Activated T-cell treated with anti-CD3 and anti-CD28 coated beads for 1 hour (primary cell): ENCODE data around the gene NOSIP.
"Not testable (repeated sequence)": the region's sequence is repeated elsewhere in the genome, so short reads cannot be mapped to it uniquely, and the experiment has no call there.

Experiments used
- DNase-seq: peaks from one replicate; pipeline ENCODE4 v3.0.0-alpha.2; 2020; ENCODE audit warnings: low read depth

The NOSIP gene

GRCh38 chr19:49580264-49581006 lies at the start of gene NOSIP:
NOSIP (minus strand) TSS chr19:49580556; CDS start chr19:49560691, 19,865 bp downstream.
- DNase-seq: peak; percentile 91

- DNase-seq: no peak
Observed at GRCh38 chr19:49629659-49630058, 49.3 kb upstream of the NOSIP start.

GRCh38 chr19:49626226-49626625 lies 45.9 kb upstream of the NOSIP start:
- DNase-seq: no peak

- DNase-seq: no peak
Observed at GRCh38 chr19:49624967-49625910, 44.9 kb upstream of the NOSIP start.

- not testable (repeated sequence) for DNase-seq
Observed at GRCh38 chr19:49617860-49618259, 37.5 kb upstream of the NOSIP start.

GRCh38 chr19:49616945-49617344 lies 36.6 kb upstream of the NOSIP start:
- no peak for DNase-seq

- DNase-seq: no peak
Observed at GRCh38 chr19:49616532-49616931, 36.2 kb upstream of the NOSIP start.

GRCh38 chr19:49615861-49616260 lies 35.5 kb upstream of the NOSIP start:
- DNase-seq: no peak

GRCh38 chr19:49614096-49614833 lies 33.9 kb upstream of the NOSIP start:
- DNase-seq: no peak

- no peak for DNase-seq
Observed at GRCh38 chr19:49613374-49613773, 33.0 kb upstream of the NOSIP start.

- DNase-seq: no peak
Observed at GRCh38 chr19:49609499-49610092, 29.2 kb upstream of the NOSIP start.

GRCh38 chr19:49605605-49606004 lies 25.2 kb upstream of the NOSIP start:
- no peak for DNase-seq

GRCh38 chr19:49602806-49603205 lies 22.4 kb upstream of the NOSIP start:
- no peak for DNase-seq

GRCh38 chr19:49601482-49602038 lies 21.2 kb upstream of the NOSIP start:
- no peak for DNase-seq

- no peak for DNase-seq
Observed at GRCh38 chr19:49599378-49600295, 19.3 kb upstream of the NOSIP start.

GRCh38 chr19:49597703-49597974 lies 17.3 kb upstream of the NOSIP start:
- no peak for DNase-seq

- no peak for DNase-seq
Observed at GRCh38 chr19:49596954-49597702, 16.8 kb upstream of the NOSIP start.

- no peak for DNase-seq
Observed at GRCh38 chr19:49596407-49596806, 16.1 kb upstream of the NOSIP start.

- DNase-seq: no peak
Observed at GRCh38 chr19:49595819-49596404, 15.6 kb upstream of the NOSIP start.
